ENCODE data around the gene ETV5. TPM values are rescaled to one million over a fixed set of nuclear protein-coding genes. Genes with fewer than 3 reads are reported as not detected.

ETV5 gene
- total RNA-seq, 4 donors from 2014 or later = 1.9 to 12.2 (median 4.0) TPM; not detected in 1

DNA sequence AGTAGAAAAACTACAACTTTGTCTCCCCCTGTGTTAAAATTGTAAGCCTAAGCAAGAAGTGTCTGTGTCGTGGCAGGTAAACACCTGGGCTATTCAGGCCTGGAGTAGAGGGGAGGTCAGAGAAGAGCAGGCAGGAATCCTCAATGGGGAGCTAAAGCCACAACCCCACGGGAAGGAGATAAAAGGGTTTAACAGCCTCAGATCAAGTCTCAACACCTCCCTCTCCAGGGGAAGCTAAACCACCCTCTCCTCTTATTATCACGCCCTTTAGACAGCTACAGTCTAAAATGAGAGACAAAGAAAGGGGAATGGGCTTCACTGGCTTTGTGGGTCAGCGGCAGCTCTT, 11.6 kb downstream of the ETV5 start:
- no peaks in the 10 kb centered on the region for H3K9me3 ChIP-seq
- H3K4me3 ChIP-seq = peak overlapping the region in 2 of 4 donors; percentile 6 to 34
- H3K4me1 ChIP-seq = peaks cover 4 to 29% (median 18%) of the 10 kb centered on the region in 4 donors
- peak overlapping the region in 1 of 4 donors; percentile 2 for H3K27ac ChIP-seq
- H3K27me3 ChIP-seq = no peaks in the 10 kb centered on the region
- DNase-seq = no peak
- 32% methylated on average over 4 of the region's 4 CpGs; no CpG with 5 or more reads in 1 of the 2 donors for WGBS, 2 donors (ENCODE audit: low coverage in 1 of 2)
- in situ Hi-C loops (cut with MboI; ENCODE audit: low pct_ligation_motif_present in 1 of 4, low pct_unique_long_range_greater_than_20kb in 1 of 4, low sequenced_read_pairs in 3 of 4) (no loop called here), intact Hi-C loops (cut with DNase I; ENCODE audit: low total_unique reads) (no loop called here)
- TF ChIP-seq POLR2AphosphoS5 (IDR thresholded peaks at IDR 0.05) (no peak), EP300 (IDR thresholded peaks at IDR 0.05; ENCODE audit: low read depth) (no peak), POLR2A (IDR thresholded peaks at IDR 0.05) (no peak)
- no peaks in the 10 kb centered on the region for H3K36me3 ChIP-seq

DNA sequence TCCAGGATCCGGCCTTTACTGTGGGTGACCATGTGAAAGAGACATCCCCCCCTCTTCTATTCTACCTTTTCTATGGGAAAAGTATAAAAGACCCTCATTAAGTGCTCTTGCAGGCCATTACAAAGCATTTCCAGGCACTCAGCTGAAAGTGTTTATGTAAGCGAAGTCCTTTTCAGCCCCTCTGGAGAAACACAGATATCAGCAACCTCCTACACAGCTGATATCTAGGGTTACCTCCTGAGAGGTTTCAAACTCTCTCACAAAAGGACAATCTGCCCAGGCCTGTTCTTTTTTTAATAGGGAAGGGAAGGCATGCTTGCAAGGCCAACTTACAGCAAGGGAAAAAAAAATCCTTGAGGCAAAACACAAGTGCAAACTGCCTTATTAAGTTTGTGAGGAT, 12.6 kb downstream of the ETV5 start:
- intact Hi-C loops (cut with DNase I; ENCODE audit: low total_unique reads) = no loop called here
- TF ChIP-seq EP300 (IDR thresholded peaks at IDR 0.05; ENCODE audit: low read depth) (no peak), POLR2A (IDR thresholded peaks at IDR 0.05) (no peak), POLR2AphosphoS5 (IDR thresholded peaks at IDR 0.05) (no peak)
- TF ChIP-seq, protein P1, sequence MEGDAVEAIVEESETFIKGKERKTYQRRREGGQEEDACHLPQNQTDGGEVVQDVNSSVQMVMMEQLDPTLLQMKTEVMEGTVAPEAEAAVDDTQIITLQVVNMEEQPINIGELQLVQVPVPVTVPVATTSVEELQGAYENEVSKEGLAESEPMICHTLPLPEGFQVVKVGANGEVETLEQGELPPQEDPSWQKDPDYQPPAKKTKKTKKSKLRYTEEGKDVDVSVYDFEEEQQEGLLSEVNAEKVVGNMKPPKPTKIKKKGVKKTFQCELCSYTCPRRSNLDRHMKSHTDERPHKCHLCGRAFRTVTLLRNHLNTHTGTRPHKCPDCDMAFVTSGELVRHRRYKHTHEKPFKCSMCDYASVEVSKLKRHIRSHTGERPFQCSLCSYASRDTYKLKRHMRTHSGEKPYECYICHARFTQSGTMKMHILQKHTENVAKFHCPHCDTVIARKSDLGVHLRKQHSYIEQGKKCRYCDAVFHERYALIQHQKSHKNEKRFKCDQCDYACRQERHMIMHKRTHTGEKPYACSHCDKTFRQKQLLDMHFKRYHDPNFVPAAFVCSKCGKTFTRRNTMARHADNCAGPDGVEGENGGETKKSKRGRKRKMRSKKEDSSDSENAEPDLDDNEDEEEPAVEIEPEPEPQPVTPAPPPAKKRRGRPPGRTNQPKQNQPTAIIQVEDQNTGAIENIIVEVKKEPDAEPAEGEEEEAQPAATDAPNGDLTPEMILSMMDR (IDR thresholded peaks at IDR 0.05) = no peak
- Histone ChIP-seq H3K36me3 (no peaks in the 10 kb centered on the region), H3K9me3 (no peaks in the 10 kb centered on the region), H3K27ac (no peak overlapping the region), H3K4me3 (no peak overlapping the region), H3K27me3 (no peaks in the 10 kb centered on the region), H3K4me1 (peaks cover 4 to 28% (median 18%) of the 10 kb centered on the region in 4 donors)
- no peak for DNase-seq
- WGBS, 2 donors (ENCODE audit: low coverage in 1 of 2) = 73 to 85% methylated on average over 2 of the region's 2 CpGs
- in situ Hi-C loops (cut with MboI; ENCODE audit: low pct_ligation_motif_present in 1 of 4, low pct_unique_long_range_greater_than_20kb in 1 of 4, low sequenced_read_pairs in 3 of 4) = no loop called here

GRCh38 chr3:186095561-186096081, 13.3 kb downstream of the ETV5 start:
- Histone ChIP-seq H3K36me3 (no peaks in the 10 kb centered on the region), H3K9me3 (no peaks in the 10 kb centered on the region), H3K27ac (no peak overlapping the region), H3K27me3 (no peaks in the 10 kb centered on the region), H3K4me1 (peaks cover 4 to 28% (median 18%) of the 10 kb centered on the region in 4 donors), H3K4me3 (no peak overlapping the region)
- DNase-seq = no peak
- intact Hi-C loops (cut with DNase I; ENCODE audit: low total_unique reads) (no loop called here), in situ Hi-C loops (cut with MboI; ENCODE audit: low pct_ligation_motif_present in 1 of 4, low pct_unique_long_range_greater_than_20kb in 1 of 4, low sequenced_read_pairs in 3 of 4) (no loop called here)
- 38 to 63% methylated on average over 3 to 8 of the region's 8 CpGs for WGBS, 2 donors (ENCODE audit: low coverage in 1 of 2)
- TF ChIP-seq POLR2A (IDR thresholded peaks at IDR 0.05) = no peak
- TF ChIP-seq, protein P1 (IDR thresholded peaks at IDR 0.05) = no peak
- no peak for TF ChIP-seq EP300 (IDR thresholded peaks at IDR 0.05; ENCODE audit: low read depth)

- H3K27ac ChIP-seq = peak overlapping the region in 2 of 4 donors; percentile 3 to 14
- in situ Hi-C loops (cut with MboI; ENCODE audit: low pct_ligation_motif_present in 1 of 4, low pct_unique_long_range_greater_than_20kb in 1 of 4, low sequenced_read_pairs in 3 of 4) (no loop called here), intact Hi-C loops (cut with DNase I; ENCODE audit: low total_unique reads) (no loop called here)
- H3K4me3 ChIP-seq = no peak overlapping the region
- TF ChIP-seq POLR2AphosphoS5 (IDR thresholded peaks at IDR 0.05) = no peak
- no peak for TF ChIP-seq EP300 (IDR thresholded peaks at IDR 0.05; ENCODE audit: low read depth)
- TF ChIP-seq POLR2A (IDR thresholded peaks at IDR 0.05) = no peak
- TF ChIP-seq, protein P1 (IDR thresholded peaks at IDR 0.05) = no peak
- no peaks in the 10 kb centered on the region for H3K27me3 ChIP-seq
- H3K36me3 ChIP-seq = no peaks in the 10 kb centered on the region
- H3K9me3 ChIP-seq = no peaks in the 10 kb centered on the region
- H3K4me1 ChIP-seq = peaks cover 4 to 28% (median 18%) of the 10 kb centered on the region in 4 donors
- WGBS, 2 donors (ENCODE audit: low coverage in 1 of 2) = 79 to 89% methylated on average over 7 of the region's 7 CpGs
- DNase-seq = no peak
These were observed 14.0 kb downstream of the ETV5 start for GRCh38 chr3:186094696-186095425.

Data from transverse colon (tissue), 4 donors.